ENCODE results near the gene RARA. TPM values are rescaled to one million over a fixed set of nuclear protein-coding genes. Genes with fewer than 3 reads are reported as not detected.
"Not testable (repeated sequence)": the region's sequence is repeated elsewhere in the genome, so short reads cannot be mapped to it uniquely, and the experiment has no call there.

The RARA gene
- total and polyA plus RNA-seq, 8 donors = 11.2 to 40.8 (median 19.4) TPM

DNA sequence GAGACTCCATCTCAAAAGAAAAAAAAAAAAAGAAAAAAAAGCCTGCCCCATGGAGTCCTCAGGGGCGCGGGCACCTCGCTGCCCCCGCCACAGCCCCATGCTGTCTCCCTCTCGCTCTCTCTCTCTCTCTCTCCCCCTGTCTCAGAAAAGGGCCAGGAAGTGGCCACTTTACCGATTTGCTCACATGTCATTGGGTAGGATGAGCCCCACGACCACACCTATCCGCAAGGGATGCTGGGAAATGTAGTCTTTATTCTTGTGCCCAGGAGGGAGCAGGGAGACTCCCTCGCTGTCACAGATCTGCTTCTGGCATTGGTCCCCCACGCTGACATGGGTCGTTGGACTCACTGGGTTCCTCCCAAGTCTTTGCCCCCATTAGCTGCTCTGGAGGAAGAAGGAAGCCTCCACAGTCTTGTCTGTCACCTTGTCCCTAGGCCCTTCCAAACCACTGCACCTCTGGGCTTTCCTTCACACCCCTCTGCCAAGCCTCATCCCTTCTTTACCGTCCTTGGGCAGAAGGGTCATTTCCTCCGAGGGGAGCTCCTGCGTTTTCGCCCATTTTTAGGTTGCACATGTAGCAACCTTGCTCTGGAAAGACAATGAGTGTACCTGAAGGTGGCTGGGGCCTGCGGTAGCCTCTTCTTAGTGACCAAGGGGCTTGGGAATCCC, 62.4 kb downstream of the RARA start:
- intact Hi-C loops (cut with DNase I; ENCODE audit: low total_unique reads) = no loop called here
- 80 to 89% (median 85%) methylated on average over 16 of the region's 16 CpGs for WGBS, 5 donors
- TF ChIP-seq EP300 (IDR thresholded peaks at IDR 0.05) = no peak
- no peak for TF ChIP-seq POLR2AphosphoS5 (IDR thresholded peaks at IDR 0.05)
- TF ChIP-seq, protein P1, sequence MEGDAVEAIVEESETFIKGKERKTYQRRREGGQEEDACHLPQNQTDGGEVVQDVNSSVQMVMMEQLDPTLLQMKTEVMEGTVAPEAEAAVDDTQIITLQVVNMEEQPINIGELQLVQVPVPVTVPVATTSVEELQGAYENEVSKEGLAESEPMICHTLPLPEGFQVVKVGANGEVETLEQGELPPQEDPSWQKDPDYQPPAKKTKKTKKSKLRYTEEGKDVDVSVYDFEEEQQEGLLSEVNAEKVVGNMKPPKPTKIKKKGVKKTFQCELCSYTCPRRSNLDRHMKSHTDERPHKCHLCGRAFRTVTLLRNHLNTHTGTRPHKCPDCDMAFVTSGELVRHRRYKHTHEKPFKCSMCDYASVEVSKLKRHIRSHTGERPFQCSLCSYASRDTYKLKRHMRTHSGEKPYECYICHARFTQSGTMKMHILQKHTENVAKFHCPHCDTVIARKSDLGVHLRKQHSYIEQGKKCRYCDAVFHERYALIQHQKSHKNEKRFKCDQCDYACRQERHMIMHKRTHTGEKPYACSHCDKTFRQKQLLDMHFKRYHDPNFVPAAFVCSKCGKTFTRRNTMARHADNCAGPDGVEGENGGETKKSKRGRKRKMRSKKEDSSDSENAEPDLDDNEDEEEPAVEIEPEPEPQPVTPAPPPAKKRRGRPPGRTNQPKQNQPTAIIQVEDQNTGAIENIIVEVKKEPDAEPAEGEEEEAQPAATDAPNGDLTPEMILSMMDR (IDR thresholded peaks at IDR 0.05) = no peak
- TF ChIP-seq POLR2A (IDR thresholded peaks at IDR 0.05) = no peak

DNA sequence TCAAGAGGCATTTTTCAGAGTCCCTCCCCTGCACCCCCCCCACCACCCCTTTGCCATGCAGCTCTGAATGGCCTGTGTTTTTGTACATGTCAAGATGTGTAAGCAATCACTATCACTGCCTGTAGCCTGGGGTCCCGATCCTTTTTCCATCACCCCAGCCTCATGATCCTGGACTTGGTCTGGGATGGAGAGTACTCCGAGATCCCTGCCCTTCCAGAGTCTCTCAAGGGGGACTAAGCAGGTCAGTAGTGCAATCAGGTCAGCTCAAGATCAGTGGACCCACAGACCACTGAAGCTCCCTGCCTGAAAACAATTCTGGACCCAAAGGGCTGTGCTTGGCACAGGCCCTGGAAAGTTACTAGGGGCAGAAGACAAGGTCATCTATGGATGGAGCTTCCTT, 63.1 kb downstream of the RARA start:
- peaks cover 0 to 5% (median 0%) of the 10 kb centered on the region in 4 donors for H3K9me3 ChIP-seq
- WGBS, 5 donors = 80 to 98% (median 93%) methylated on average over 2 of the region's 2 CpGs
- no peaks in the 10 kb centered on the region for H3K36me3 ChIP-seq

More for the DNA sequence above, 62.4 kb downstream of the RARA start:
- Histone ChIP-seq H3K27me3 (peaks cover 0 to 5% (median 0%) of the 10 kb centered on the region in 3 donors), H3K4me3 (no peak overlapping the region), H3K36me3 (no peaks in the 10 kb centered on the region), H3K27ac (no peak overlapping the region), H3K9me3 (peaks cover 0 to 5% (median 0%) of the 10 kb centered on the region in 4 donors), H3K4me1 (no peaks in the 10 kb centered on the region)
- peak in 1 of 2 donors; percentile 31 for DNase-seq

DNA sequence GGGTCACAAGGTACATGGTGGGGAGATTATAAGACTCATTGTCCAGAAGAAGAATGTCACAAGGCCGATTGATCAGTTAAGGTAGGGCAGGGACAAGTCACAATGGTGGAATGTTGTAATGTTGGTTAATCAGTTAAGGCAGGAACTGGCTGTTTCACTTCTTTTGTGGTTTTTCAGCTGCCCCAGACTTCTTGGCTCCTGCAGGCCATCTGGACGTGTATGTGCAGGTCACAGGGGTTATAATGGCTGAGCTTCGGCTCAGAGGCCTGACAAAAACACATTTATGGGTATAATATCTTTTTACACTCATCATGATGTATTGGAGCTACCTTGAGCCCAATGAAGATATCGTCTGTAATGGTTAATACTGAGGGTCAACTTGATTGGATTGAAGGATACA, 63.7 kb downstream of the RARA start:
- H3K36me3 ChIP-seq; H3K4me3 ChIP-seq; DNase-seq; H3K4me1 ChIP-seq; H3K9me3 ChIP-seq; intact Hi-C loops (cut with DNase I; ENCODE audit: low total_unique reads); H3K27me3 ChIP-seq; H3K27ac ChIP-seq: not testable (repeated sequence)
- WGBS, 5 donors = 44 to 50% (median 46%) methylated on average over 4 of the region's 4 CpGs

More for the DNA sequence above, 63.1 kb downstream of the RARA start:
- Histone ChIP-seq H3K27me3 (peaks cover 0 to 5% (median 0%) of the 10 kb centered on the region in 3 donors), H3K4me3 (no peak overlapping the region), H3K4me1 (no peaks in the 10 kb centered on the region), H3K27ac (no peak overlapping the region)
- TF ChIP-seq, protein P1 (IDR thresholded peaks at IDR 0.05) = no peak
- TF ChIP-seq POLR2AphosphoS5 (IDR thresholded peaks at IDR 0.05) (no peak), POLR2A (IDR thresholded peaks at IDR 0.05) (no peak), EP300 (IDR thresholded peaks at IDR 0.05) (no peak)
- DNase-seq = no peak
- intact Hi-C loops (cut with DNase I; ENCODE audit: low total_unique reads) = no loop called here

DNA sequence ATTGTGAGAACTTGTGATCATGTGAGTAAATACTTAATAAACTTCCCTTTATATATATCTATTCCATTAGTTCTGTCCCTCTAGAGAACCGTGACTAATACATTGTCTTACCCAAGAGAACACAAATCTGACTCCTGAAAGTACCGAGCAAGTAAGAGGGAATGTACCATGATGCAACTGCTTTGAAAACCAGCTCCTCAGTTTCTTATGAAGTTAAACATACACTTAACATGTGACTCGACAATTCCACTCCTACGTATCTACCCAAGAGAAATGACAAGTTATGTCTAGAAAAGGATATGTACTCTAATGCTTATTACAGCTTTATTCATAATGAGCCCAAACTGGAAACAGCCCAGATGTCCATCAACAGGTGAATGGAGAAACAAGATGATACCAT, 64.3 kb downstream of the RARA start:
- TF ChIP-seq POLR2A (IDR thresholded peaks at IDR 0.05) = no peak
- TF ChIP-seq EP300 (IDR thresholded peaks at IDR 0.05) = no peak
- no peak for TF ChIP-seq POLR2AphosphoS5 (IDR thresholded peaks at IDR 0.05)
- TF ChIP-seq, protein P1 (IDR thresholded peaks at IDR 0.05) = no peak
- H3K4me3 ChIP-seq = no peak overlapping the region
- intact Hi-C loops (cut with DNase I; ENCODE audit: low total_unique reads) = no loop called here
- H3K27ac ChIP-seq = no peak overlapping the region
- peaks cover 0 to 5% (median 0%) of the 10 kb centered on the region in 3 donors for H3K27me3 ChIP-seq
- H3K36me3 ChIP-seq = no peaks in the 10 kb centered on the region
- no peak for DNase-seq
- H3K4me1 ChIP-seq = no peaks in the 10 kb centered on the region
- H3K9me3 ChIP-seq = peaks cover 0 to 5% (median 0%) of the 10 kb centered on the region in 4 donors
- WGBS, 5 donors = 77 to 87% (median 84%) methylated on average over 4 of the region's 4 CpGs

DNA sequence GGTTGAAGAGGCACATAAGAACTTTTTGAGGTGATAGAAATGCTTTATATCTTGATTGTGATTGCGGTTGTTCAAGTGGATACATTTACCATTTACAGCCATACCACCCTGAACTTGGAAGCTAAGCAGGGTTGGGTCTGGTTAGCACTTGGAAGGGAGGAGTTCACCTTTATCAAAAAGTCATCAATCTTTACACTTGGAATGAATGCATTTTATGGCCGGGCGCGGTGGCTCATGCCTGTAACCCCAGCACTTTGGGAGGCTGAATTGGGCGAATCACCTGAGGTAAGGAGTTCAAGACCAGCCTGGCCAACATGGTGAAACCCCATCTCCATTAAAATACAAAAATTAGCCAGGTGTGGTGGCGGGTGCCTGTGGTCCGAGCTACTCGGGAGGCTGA, 65.0 kb downstream of the RARA start:
- no peak for DNase-seq
- intact Hi-C loops (cut with DNase I; ENCODE audit: low total_unique reads) = no loop called here
- Histone ChIP-seq H3K4me3 (no peak overlapping the region), H3K27ac (no peak overlapping the region), H3K9me3 (peaks cover 0 to 5% (median 0%) of the 10 kb centered on the region in 4 donors), H3K4me1 (no peaks in the 10 kb centered on the region), H3K36me3 (no peaks in the 10 kb centered on the region), H3K27me3 (peaks cover 0 to 5% (median 0%) of the 10 kb centered on the region in 3 donors)
- TF ChIP-seq POLR2A (IDR thresholded peaks at IDR 0.05) (no peak), EP300 (IDR thresholded peaks at IDR 0.05) (no peak), POLR2AphosphoS5 (IDR thresholded peaks at IDR 0.05) (no peak)
- TF ChIP-seq, protein P1 (IDR thresholded peaks at IDR 0.05) = no peak
- 58 to 80% (median 68%) methylated on average over 5 to 8 of the region's 8 CpGs for WGBS, 5 donors

Measured in stomach (tissue), 9 donors.